Activated T-cell treated with anti-CD3 and anti-CD28 coated beads for 1 hour (primary cell): ENCODE results near the gene PCBP3.
"Not testable (repeated sequence)": the region's sequence is repeated elsewhere in the genome, so short reads cannot be mapped to it uniquely, and the experiment has no call there.

Experiments
- DNase-seq: peaks from one replicate; pipeline ENCODE4 v3.0.0-alpha.2; 2020; ENCODE audit warnings: low read depth

PCBP3 gene

GRCh38 chr21:45643021-45643980 is at the start of gene PCBP3:
Gene PCBP3, plus strand, starts transcription at chr21:45643725. Its CDS starts 206,361 bp downstream, at chr21:45850086.
- peak; percentile 95 for DNase-seq

GRCh38 chr21:45594721-45595489 is 48.6 kb upstream of the PCBP3 start:
- DNase-seq, result no peak

GRCh38 chr21:45595574-45596295 is 47.8 kb upstream of the PCBP3 start:
- DNase-seq, result no peak

- peak; percentile 91 for DNase-seq
Observed at GRCh38 chr21:45596704-45597318, 46.7 kb upstream of the PCBP3 start.

- no peak for DNase-seq
Observed at GRCh38 chr21:45598109-45598508, 45.4 kb upstream of the PCBP3 start.

- DNase-seq, result no peak
Observed at GRCh38 chr21:45598666-45599065, 44.9 kb upstream of the PCBP3 start.

- no peak for DNase-seq
Observed at GRCh38 chr21:45599146-45599581, 44.4 kb upstream of the PCBP3 start.

GRCh38 chr21:45600248-45600647 is 43.3 kb upstream of the PCBP3 start:
- no peak for DNase-seq

- DNase-seq, result no peak
Observed at GRCh38 chr21:45601551-45601950, 42.0 kb upstream of the PCBP3 start.

GRCh38 chr21:45602106-45602505 is 41.4 kb upstream of the PCBP3 start:
- DNase-seq, result no peak

GRCh38 chr21:45603481-45603880 is 40.0 kb upstream of the PCBP3 start:
- no peak for DNase-seq

GRCh38 chr21:45604681-45605080 is 38.8 kb upstream of the PCBP3 start:
- not testable (repeated sequence) for DNase-seq

- DNase-seq, result peak; percentile 26
Observed at GRCh38 chr21:45607021-45607908, 36.3 kb upstream of the PCBP3 start.

GRCh38 chr21:45607909-45608295 is 35.6 kb upstream of the PCBP3 start:
- no peak for DNase-seq

GRCh38 chr21:45608747-45609470 is 34.6 kb upstream of the PCBP3 start:
- not testable (repeated sequence) for DNase-seq

GRCh38 chr21:45609616-45610015 is 33.9 kb upstream of the PCBP3 start:
- not testable (repeated sequence) for DNase-seq

GRCh38 chr21:45611296-45611695 is 32.2 kb upstream of the PCBP3 start:
- no peak for DNase-seq

- no peak for DNase-seq
Observed at GRCh38 chr21:45611939-45612664, 31.4 kb upstream of the PCBP3 start.

- not testable (repeated sequence) for DNase-seq
Observed at GRCh38 chr21:45612665-45613019, 30.9 kb upstream of the PCBP3 start.
